Lung microvascular endothelial cell (primary cell): ENCODE data around the gene OTULIN. TPM values are rescaled to one million over a fixed set of nuclear protein-coding genes. Genes with fewer than 3 reads are reported as not detected.

Experiments
- DNase-seq, 2 donors: peaks; one replicate each; pipeline versions ENCODE4 v3.0.0 to v3.0.0-alpha.2; 2010; ENCODE audit warnings: low read depth in 2 of 2
- total RNA-seq: library from RNA; depleted of rRNA; stranded (reverse); fragments of >200 nt; gene quantifications from 2 replicates; pipeline ENCODE4 v1.2.1, GENCODE V29; 2014

Gene OTULIN
- total RNA-seq, 1 donor from 2014 or later: 16.1 TPM

DNA sequence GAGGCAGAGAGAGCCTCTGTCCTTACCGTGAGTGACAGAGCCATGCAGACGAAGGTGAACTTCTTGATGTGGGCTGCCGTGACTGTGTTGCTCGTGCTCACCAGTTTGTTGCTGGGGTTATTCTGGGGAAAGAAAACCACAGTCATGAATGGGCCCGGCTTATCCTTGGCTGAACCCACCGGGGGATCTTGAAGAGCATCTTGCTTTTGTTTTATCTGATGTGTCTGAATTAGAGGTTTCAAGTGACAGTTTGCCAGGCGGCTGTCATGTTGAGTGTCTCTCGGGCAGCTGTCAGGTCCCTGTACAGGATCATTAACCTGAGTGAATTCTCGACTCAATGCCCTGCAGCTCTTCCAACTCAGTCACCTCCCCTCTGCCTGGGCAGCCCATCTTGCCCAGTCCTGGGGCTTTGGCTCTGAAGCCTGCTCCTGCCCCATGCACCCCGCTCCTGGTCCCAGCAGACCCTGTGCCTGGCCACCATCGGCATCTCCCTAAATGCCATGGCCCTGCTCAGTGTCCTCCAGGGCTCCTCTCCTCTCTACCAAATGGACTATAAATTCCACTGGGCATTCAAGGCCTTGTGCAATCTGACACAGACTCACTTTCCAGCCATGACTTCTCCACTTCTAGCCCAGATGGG is 77.4 kb downstream of the OTULIN start:
- DNase-seq: no peak

DNA sequence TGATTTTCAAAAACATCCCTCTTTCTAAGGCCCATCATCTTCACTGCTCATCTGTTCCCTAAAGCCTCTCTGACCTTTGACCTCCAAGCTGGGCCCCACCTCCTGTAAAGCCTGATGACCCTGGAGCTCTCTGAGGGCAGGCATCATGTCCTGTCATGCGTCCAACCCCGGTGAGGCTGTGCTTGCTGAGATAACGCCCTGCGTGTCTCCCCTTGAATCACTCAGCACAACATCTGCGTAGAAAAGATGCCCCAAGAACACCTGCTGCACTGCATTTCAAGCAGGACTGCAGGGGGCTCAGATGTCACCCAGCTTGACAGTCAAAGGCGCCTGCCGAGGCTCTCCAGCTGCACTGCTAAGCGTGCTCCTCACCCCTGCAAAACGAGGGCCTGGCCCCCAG is 78.0 kb downstream of the OTULIN start:
- DNase-seq: no peak

DNA sequence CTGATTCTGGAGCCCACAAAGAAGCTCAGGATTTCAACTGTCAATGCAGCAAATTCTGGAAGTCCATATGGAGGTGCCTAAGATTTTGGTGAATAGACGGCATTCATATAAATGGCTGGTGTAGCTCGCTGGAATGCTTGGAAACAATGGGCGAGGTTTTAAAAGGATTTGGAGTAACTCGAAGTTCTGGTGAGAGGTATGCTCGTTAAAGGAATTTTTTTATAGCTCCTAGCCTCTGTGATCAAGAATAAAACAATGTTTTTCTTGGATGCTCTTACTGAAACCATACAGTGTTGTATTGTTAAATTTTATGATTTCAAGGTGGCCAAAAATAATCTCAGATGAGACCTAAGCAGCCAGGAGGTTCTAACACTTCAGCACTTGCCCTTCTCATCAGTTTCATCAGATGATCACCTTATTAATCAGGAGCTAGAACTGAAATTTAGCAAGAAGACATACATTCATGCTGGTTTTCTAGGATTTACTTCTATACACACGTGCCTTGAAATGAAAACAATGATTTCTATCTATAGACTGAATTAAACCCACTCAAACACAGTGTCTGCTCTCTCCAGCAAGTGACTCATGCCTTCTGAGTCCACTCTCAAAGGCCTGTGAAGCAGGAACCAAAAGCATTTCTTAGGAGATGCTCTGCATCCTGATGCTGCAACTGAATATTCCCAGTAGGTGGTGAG is 79.2 kb downstream of the OTULIN start:
- DNase-seq: peak in 1 of 2 donors; percentile 54

DNA sequence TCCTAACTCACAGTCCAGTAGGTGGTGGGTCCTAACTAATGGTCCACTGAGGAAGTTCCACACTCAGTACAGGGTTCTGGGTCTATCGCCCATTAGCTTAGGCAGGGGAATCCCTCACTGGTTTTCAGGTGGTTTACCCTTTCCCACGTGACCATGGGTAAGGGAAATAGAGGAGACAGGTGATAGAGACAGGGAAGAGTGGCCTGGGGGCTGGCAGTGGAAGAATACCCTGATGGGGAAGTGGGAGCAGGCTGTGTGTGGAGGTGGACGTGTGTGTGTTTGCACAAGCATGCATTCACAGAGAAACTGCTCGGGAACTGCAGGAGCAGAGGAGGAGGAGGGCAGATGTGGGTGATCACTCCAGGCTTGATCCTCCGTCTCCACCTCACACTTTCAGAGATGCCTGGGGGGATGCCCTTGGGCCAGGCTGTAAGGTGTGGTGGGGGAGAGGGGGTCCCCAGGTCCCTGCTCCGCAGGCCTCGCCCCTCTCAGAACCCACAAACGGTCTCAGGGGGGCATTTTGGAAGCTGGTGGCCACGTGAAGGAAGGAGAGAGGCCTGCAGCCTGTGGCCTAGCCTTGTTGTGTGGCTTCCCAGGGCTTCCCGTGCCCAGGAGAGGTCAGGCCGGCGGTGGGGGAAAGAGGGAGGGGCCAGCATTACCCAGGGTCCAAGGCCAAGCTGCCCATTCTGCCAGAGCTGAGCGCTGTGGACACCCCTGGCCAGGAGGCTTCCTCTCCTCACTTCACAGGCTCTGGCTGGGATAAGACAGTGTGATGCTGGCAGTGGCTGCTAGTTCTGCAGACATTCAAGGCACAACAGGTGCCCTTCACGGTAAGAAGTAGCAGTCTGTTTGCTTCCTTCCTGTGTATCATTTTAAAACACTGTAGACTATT is 80.0 kb downstream of the OTULIN start:
- DNase-seq: no peak

DNA sequence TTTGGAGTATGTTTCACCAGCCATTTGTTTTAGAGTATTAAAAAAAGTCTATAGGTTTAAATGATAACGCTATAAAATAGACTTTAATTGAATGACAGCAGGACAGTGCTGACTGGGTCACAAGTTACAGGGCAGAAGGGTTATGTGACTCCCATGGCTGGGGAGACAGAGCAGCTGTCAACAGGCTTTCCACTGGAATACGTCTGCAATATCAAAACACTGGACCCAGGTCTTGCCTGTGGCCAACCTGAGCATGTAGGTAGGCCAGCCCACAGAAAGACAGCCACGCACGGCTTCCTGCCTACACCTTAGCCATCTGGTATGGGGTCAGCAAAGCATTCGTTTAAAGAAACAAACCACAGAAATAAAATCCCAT is 80.7 kb downstream of the OTULIN start:
- no peak for DNase-seq

DNA sequence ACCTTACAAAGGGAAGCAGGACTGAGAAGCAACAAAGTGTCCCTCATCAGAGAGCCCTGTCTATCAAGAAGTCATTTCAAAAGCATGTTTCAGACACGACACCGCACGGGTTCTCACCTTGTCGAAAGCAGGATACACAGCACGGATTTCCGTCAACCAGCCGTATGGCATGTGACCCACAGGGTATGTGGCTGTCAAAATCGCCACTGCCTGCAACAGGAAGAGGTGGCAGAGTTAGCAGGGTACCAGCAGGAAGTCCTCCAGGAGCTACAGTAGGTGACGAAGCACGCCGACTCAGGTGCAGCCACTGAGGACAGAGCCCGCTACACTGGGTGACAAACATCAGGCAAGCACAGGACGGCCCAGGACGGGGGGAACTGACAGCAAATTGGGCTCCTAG is 81.2 kb downstream of the OTULIN start:
- no peak for DNase-seq

DNA sequence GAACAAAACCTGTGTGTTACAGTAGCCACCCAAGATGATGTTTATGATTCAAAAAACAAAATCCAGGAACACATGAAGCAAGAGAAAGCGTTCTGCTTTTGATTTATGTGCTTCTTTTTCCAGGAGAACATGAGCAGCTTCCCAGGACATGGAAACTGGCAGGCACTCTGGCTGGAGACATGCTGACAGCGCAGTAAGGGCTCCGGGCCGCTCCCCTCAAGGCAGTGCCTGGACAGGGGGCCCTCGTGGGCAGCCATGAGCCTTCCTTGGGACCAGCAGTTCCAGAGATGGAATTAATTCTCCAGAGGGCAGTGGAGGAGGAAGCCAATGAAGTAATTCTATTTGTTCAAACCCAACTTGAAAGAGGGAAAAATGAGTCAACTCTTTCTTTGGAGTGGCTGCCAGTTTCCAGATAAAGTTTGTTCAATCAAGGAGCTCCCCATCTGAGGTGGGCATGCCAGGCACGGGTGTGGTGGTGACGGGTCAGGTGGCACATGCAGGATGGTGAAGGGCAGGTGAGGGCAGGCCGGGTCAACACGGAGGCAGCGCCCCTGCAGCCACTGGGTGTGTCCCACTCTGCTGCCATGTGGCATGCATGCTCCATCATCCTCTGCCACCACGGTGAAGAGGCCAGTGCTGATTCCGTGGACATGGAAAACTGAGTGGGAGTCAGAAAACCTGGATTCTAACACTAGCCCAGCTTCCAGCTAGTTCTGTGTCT is 83.8 kb downstream of the OTULIN start:
- DNase-seq: no peak

Other genes starting within 250 kb of the OTULIN start
- 0.22 and 0.40 TPM in 2 replicates for gene OTULINL, start 82.9 kb upstream of the OTULIN start, total RNA-seq
- gene ANKH, start 207.1 kb downstream of the OTULIN start, total RNA-seq: 6.5 and 14.7 TPM in 2 replicates